ENCODE measurements around the gene TTC7B. TPM values are rescaled to one million over a fixed set of nuclear protein-coding genes. Genes with fewer than 3 reads are reported as not detected.
A peak's percentile ranks its signal among the peaks of the same experiment; 100 is the strongest.

TTC7B gene
- total RNA-seq, 4 donors from 2014 or later = 8.4 to 11.2 (median 9.2) TPM

DNA sequence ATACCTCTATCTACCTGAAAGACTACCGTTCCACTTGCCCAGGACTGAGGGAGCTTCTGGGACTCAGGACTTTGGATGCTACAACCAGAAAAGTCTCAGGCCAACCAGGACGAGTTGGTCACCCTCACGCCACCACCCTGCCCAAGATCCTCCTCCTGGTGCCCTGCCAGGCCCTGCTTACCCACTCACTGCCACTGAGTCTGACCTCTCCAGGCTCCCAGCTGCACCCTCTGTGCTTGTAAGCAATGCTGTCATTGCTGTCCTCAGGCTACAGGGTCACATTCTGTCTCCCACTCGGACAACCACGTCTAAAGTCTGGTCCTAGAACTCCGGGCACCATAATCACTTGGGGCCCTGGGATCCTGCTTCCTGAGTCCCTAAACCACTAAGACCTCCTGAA lies 9.2 kb downstream of the TTC7B start:
- no peak overlapping the region for H3K4me3 ChIP-seq
- intact Hi-C loops (cut with DNase I; ENCODE audit: low total_unique reads) (no loop called here), in situ Hi-C loops (cut with MboI; ENCODE audit: low pct_ligation_motif_present in 1 of 4, low pct_unique_long_range_greater_than_20kb in 1 of 4, low sequenced_read_pairs in 3 of 4) (no loop called here)
- no peaks in the 10 kb centered on the region for H3K9me3 ChIP-seq
- no peaks in the 10 kb centered on the region for H3K36me3 ChIP-seq
- H3K4me1 ChIP-seq = peaks cover 9 to 16% (median 13%) of the 10 kb centered on the region in 4 donors
- DNase-seq = no peak
- peak overlapping the region in 1 of 4 donors; percentile 12 for H3K27ac ChIP-seq
- WGBS, 2 donors (ENCODE audit: low coverage in 1 of 2) = 82% methylated on average over 6 of the region's 6 CpGs; no CpG with 5 or more reads in 1 of the 2 donors
- H3K27me3 ChIP-seq = no peaks in the 10 kb centered on the region
- no peak for TF ChIP-seq POLR2AphosphoS5 (IDR thresholded peaks at IDR 0.05)
- TF ChIP-seq POLR2A (IDR thresholded peaks at IDR 0.05) = no peak
- TF ChIP-seq EP300 (IDR thresholded peaks at IDR 0.05; ENCODE audit: low read depth) = no peak
- TF ChIP-seq, protein P1, sequence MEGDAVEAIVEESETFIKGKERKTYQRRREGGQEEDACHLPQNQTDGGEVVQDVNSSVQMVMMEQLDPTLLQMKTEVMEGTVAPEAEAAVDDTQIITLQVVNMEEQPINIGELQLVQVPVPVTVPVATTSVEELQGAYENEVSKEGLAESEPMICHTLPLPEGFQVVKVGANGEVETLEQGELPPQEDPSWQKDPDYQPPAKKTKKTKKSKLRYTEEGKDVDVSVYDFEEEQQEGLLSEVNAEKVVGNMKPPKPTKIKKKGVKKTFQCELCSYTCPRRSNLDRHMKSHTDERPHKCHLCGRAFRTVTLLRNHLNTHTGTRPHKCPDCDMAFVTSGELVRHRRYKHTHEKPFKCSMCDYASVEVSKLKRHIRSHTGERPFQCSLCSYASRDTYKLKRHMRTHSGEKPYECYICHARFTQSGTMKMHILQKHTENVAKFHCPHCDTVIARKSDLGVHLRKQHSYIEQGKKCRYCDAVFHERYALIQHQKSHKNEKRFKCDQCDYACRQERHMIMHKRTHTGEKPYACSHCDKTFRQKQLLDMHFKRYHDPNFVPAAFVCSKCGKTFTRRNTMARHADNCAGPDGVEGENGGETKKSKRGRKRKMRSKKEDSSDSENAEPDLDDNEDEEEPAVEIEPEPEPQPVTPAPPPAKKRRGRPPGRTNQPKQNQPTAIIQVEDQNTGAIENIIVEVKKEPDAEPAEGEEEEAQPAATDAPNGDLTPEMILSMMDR (IDR thresholded peaks at IDR 0.05) = no peak

DNA sequence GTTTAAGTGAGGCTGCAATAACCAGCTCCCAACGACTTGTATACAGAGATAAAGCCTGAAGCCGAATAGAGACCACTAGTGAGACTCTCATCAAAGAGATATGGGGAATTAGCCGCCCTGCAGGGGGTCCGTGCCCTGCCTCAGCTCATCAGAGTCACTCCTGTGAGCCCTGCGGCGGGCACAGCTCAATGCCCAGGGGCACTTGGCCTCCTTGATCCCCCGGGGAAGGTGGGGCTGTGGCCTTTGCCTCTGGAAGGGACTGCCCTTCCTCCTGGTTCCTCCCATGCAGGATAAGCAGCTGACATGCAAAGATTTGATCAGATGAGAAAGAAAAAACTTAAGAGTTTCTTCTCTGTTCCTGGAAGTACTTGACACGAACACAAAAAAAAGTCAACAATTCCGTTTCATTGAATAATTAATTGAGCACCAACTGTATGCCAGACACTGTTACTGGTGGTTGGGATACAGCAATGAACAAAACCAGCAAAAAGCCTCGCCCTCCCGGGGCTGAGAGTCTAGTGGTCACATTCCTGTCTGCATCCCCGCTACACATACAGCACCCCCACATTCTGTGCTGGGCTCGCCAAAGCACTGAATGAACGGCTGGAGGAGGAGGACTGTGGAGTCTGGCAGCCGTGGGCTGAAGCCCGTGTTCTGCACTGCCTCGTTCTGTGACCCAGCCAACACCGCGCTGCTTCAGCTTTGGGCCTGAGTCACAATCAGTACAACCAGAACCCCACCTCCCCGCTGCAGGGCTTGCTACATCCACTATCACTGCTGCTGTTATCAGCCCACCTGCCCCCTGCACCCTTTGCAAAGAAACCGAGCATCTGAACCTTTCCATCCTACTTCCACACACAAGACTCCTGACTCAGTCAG lies 10.3 kb downstream of the TTC7B start:
- TF ChIP-seq POLR2A (IDR thresholded peaks at IDR 0.05) (no peak), EP300 (IDR thresholded peaks at IDR 0.05; ENCODE audit: low read depth) (no peak), POLR2AphosphoS5 (IDR thresholded peaks at IDR 0.05) (no peak)
- TF ChIP-seq, protein P1 (IDR thresholded peaks at IDR 0.05) = no peak
- H3K4me3 ChIP-seq = no peak overlapping the region
- peaks cover 9 to 16% (median 13%) of the 10 kb centered on the region in 4 donors for H3K4me1 ChIP-seq
- no peaks in the 10 kb centered on the region for H3K36me3 ChIP-seq
- WGBS, 2 donors (ENCODE audit: low coverage in 1 of 2) = 59 to 87% methylated on average over 3 to 21 of the region's 21 CpGs
- intact Hi-C loops (cut with DNase I; ENCODE audit: low total_unique reads) (no loop called here), in situ Hi-C loops (cut with MboI; ENCODE audit: low pct_ligation_motif_present in 1 of 4, low pct_unique_long_range_greater_than_20kb in 1 of 4, low sequenced_read_pairs in 3 of 4) (no loop called here)
- H3K27ac ChIP-seq = no peak overlapping the region
- DNase-seq = no peak
- H3K9me3 ChIP-seq = no peaks in the 10 kb centered on the region
- no peaks in the 10 kb centered on the region for H3K27me3 ChIP-seq

DNA sequence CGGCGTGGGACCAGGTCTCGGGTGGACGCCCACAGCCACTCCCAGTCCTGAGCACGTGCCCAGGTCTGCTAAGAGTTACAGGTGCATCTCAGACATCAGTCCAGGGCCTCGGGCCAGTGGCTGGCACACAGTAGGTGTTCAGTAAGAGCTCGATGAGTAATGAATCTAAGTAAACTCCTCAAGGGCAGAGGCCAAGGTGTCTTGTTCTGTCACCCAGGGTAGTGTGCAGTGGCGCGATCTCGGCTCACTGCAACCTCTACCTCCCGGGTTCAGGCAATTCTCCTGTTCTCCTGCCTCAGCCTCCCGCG lies 11.2 kb downstream of the TTC7B start:
- Histone ChIP-seq H3K27ac (no peak overlapping the region), H3K4me1 (peaks cover 9 to 16% (median 13%) of the 10 kb centered on the region in 4 donors), H3K36me3 (no peaks in the 10 kb centered on the region), H3K4me3 (no peak overlapping the region), H3K9me3 (no peaks in the 10 kb centered on the region), H3K27me3 (no peaks in the 10 kb centered on the region)
- in situ Hi-C loops (cut with MboI; ENCODE audit: low pct_ligation_motif_present in 1 of 4, low pct_unique_long_range_greater_than_20kb in 1 of 4, low sequenced_read_pairs in 3 of 4) = no loop called here
- 89 to 100% methylated on average over 1 to 13 of the region's 13 CpGs for WGBS, 2 donors (ENCODE audit: low coverage in 1 of 2)
- DNase-seq = no peak
- intact Hi-C loops (cut with DNase I; ENCODE audit: low total_unique reads) = no loop called here
- TF ChIP-seq EP300 (IDR thresholded peaks at IDR 0.05; ENCODE audit: low read depth) = no peak
- no peak for TF ChIP-seq POLR2A (IDR thresholded peaks at IDR 0.05)
- TF ChIP-seq POLR2AphosphoS5 (IDR thresholded peaks at IDR 0.05) = no peak
- TF ChIP-seq, protein P1 (IDR thresholded peaks at IDR 0.05) = no peak

DNA sequence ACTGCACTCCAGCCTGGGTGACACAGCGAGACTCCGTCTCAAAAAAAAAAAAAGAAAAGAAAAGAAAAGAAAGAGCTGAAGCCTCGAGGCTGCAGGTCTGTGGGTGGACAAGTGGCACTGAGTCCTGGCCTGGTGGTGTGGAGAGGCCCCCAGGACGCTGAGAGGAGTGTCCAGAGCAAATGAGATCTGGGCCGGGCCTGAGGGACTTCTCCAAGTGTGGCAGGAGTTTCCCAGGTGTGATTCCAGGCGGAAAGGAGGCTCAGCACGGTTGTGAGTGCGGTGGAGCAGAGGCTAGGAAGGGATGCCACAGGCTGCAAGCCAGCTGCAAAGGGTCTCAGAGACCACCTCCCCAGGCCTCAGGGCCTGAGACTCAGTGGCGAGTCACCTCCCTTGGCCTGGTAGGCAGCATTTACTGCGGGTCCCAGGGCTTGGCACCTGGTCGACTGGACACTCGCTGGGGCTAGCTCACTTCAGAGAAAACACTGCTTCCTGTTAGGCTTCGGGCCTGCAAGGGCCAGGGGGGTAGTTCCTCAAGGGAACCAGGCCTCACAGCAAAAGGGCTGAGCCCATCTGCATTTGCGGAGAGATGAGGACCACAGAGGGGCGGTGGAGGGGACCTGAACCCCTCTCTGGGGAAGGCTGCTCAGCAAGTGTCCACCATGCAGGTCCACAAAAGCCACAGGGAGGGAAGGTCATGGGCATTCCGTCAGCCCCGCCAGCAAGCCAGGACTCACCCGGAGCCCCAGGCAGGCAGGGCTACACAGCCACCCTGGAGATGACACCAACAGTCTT lies 11.7 kb downstream of the TTC7B start:
- intact Hi-C loops (cut with DNase I; ENCODE audit: low total_unique reads) (no loop called here), in situ Hi-C loops (cut with MboI; ENCODE audit: low pct_ligation_motif_present in 1 of 4, low pct_unique_long_range_greater_than_20kb in 1 of 4, low sequenced_read_pairs in 3 of 4) (no loop called here)
- DNase-seq = no peak
- H3K9me3 ChIP-seq = no peaks in the 10 kb centered on the region
- H3K4me3 ChIP-seq = no peak overlapping the region
- peaks cover 9 to 16% (median 13%) of the 10 kb centered on the region in 4 donors for H3K4me1 ChIP-seq
- H3K27ac ChIP-seq = peak overlapping the region in 1 of 4 donors; percentile 10
- no peaks in the 10 kb centered on the region for H3K36me3 ChIP-seq
- TF ChIP-seq EP300 (IDR thresholded peaks at IDR 0.05; ENCODE audit: low read depth) (no peak), POLR2A (IDR thresholded peaks at IDR 0.05) (no peak), POLR2AphosphoS5 (IDR thresholded peaks at IDR 0.05) (no peak)
- TF ChIP-seq, protein P1 (IDR thresholded peaks at IDR 0.05) = no peak
- 78 to 86% methylated on average over 4 to 18 of the region's 18 CpGs for WGBS, 2 donors (ENCODE audit: low coverage in 1 of 2)
- H3K27me3 ChIP-seq = no peaks in the 10 kb centered on the region
